K562 (cell line): ENCODE results near the gene RALGAPB. TPM values are rescaled to one million over a fixed set of nuclear protein-coding genes. Genes with fewer than 3 reads are reported as not detected.
A peak's percentile ranks its signal among the peaks of the same experiment; 100 is the strongest.

Experiments used
- CEBPB ChIP-seq: fragments of 450-650 bp; IDR thresholded peaks from 2 replicates; pipeline ENCODE4 v1.6.1; 2016; ENCODE audit warnings: missing genetic modification characterization, missing compliant biosample characterization
- DACH1 ChIP-seq: fragments of 450-650 bp; IDR thresholded peaks from 2 replicates; pipeline ENCODE4 v1.6.1; 2018; ENCODE audit not compliant: partially characterized antibody
- FIP1L1 ChIP-seq: fragments of 200-400 bp; formaldehyde crosslinking; IDR thresholded peaks from 2 replicates; pipeline ENCODE4 v1.6.1; 2018; ENCODE audit warnings: mild to moderate bottlenecking, low read depth, low read length; ENCODE audit not compliant: poor library complexity, severe bottlenecking
- GABPB1 ChIP-seq: sonication (generic); formaldehyde crosslinking; IDR thresholded peaks from 2 replicates; pipeline ENCODE4 v1.8.0; 2022; ENCODE audit warnings: mild to moderate bottlenecking, missing genetic modification reagents
- KAT7 ChIP-seq: sonication (generic); formaldehyde crosslinking; IDR thresholded peaks from 2 replicates; pipeline ENCODE4 v1.8.0; 2022; ENCODE audit warnings: missing genetic modification reagents, mild to moderate bottlenecking, borderline replicate concordance
- MEF2A ChIP-seq: IDR thresholded peaks from 2 replicates; pipeline ENCODE4 v1.6.1; 2011; ENCODE audit warnings: low read depth, mild to moderate bottlenecking, low read length, moderate library complexity; ENCODE audit not compliant: control insufficient read depth
- NR3C1 ChIP-seq: sonication (generic); formaldehyde crosslinking; IDR thresholded peaks from 2 replicates; pipeline ENCODE4 v1.8.1; 2022; ENCODE audit warnings: missing genetic modification reagents
- NR4A1 ChIP-seq, 2 experiments: fragments of 250-450 bp in 1 of 2; fragments of 450-650 bp in 1 of 2; sonication (Bioruptor Pico) in 1 of 2; IDR thresholded peaks; 2 replicates each; pipeline versions ENCODE4 v1.4.0 to v1.6.1; 2016 to 2020; ENCODE audit warnings: mild to moderate bottlenecking in 2 of 2, missing compliant biosample characterization in 1 of 2, missing genetic modification characterization in 1 of 2, moderate library complexity in 1 of 2
- POLR2A ChIP-seq: fragments of 450-650 bp; conservative IDR thresholded peaks from 2 replicates; pipeline ENCODE4 v1.6.1; 2016
- SPI1 ChIP-seq: IDR thresholded peaks from 2 replicates; pipeline ENCODE4 v1.6.1; 2011; ENCODE audit warnings: low read depth, low read length, control low read depth, borderline replicate concordance
- ZBTB8A ChIP-seq: fragments of 450-650 bp; IDR thresholded peaks from 2 replicates; pipeline ENCODE4 v1.6.1; 2018; ENCODE audit warnings: mild to moderate bottlenecking, moderate library complexity; ENCODE audit not compliant: partially characterized antibody
- ZFP1 ChIP-seq: fragments of 450-650 bp; formaldehyde crosslinking; IDR thresholded peaks from 2 replicates; pipeline ENCODE4 v1.4.0; 2020; ENCODE audit warnings: mild to moderate bottlenecking, mixed read lengths
- ZNF133 ChIP-seq: fragments of 250-450 bp; sonication (Bioruptor Pico); IDR thresholded peaks from 2 replicates; pipeline ENCODE4 v1.4.0; 2020; ENCODE audit warnings: mild to moderate bottlenecking
- ZNF384 ChIP-seq: IDR thresholded peaks from 2 replicates; pipeline ENCODE4 v1.6.1; 2012; ENCODE audit warnings: low read depth, low read length, improper control_type of control experiment
- ZNF57 ChIP-seq: fragments of 450-650 bp; formaldehyde crosslinking; IDR thresholded peaks from 2 replicates; pipeline ENCODE4 v1.4.0; 2020; ENCODE audit warnings: mild to moderate bottlenecking, moderate library complexity
- polyA plus RNA-seq, 8 experiments: library from polyadenylated mRNA; depleted of rRNA in 4 of 8; stranded (reverse) in 5 of 8; unstranded in 3 of 8; fragments of >200 nt; fragmentation: Nextera tagmentation in 2 of 8; fragmentation: Illumina TruSeq in 1 of 8; extraction: Ambion mirVana in 2 of 8; extraction: Trizol in 1 of 8; gene quantifications; 2 replicates each; pipeline versions ENCODE4 v1.2.1 to v1.2.3, GENCODE V29; 2011 to 2014; ENCODE audit warnings: inconsistent platforms in 1 of 8, missing spikeins in 1 of 8
- total RNA-seq, 7 experiments: library from RNA; depleted of rRNA in 6 of 7; stranded (reverse); fragments of >200 nt in 6 of 7; fragmentation: Illumina TruSeq in 2 of 7; extraction: Trizol in 2 of 7; gene quantifications; 2 replicates each; pipeline versions ENCODE4 v1.2.1 to v1.2.3, GENCODE V29; 2011 to 2021; ENCODE audit warnings: low replicate concordance in 1 of 7
- TF ChIP-seq, protein P1 (sequence below), 3 experiments: fragments of 200-800 bp in 1 of 3; fragments of 250-450 bp in 1 of 3; fragments of 450-650 bp in 1 of 3; sonication (Bioruptor Pico) in 1 of 3; sonication (Bioruptor generic) in 1 of 3; formaldehyde crosslinking in 1 of 3; IDR thresholded peaks; 2 replicates each; pipeline versions ENCODE4 v1.6.1 to v1.8.0; 2016 to 2022; ENCODE audit warnings: mild to moderate bottlenecking in 2 of 3, missing genetic modification characterization in 2 of 3, missing compliant biosample characterization in 1 of 3, moderate library complexity in 1 of 3
- TF ChIP-seq, protein P2 (sequence below): fragments of 450-650 bp; IDR thresholded peaks from 2 replicates; pipeline ENCODE4 v1.7.0; 2016; ENCODE audit warnings: borderline replicate concordance
- TF ChIP-seq, protein P3 (sequence below): fragments of 450-650 bp; formaldehyde crosslinking; conservative IDR thresholded peaks from 2 replicates; pipeline ENCODE4 v1.4.0; 2022; ENCODE audit warnings: mild to moderate bottlenecking, missing genetic modification characterization
- TF ChIP-seq, protein P4 (sequence below): fragments of 250-450 bp; sonication (Bioruptor Pico); IDR thresholded peaks from 2 replicates; pipeline ENCODE4 v1.5.0; 2022; ENCODE audit warnings: mild to moderate bottlenecking

Gene RALGAPB
- total and polyA plus RNA-seq, 9 of the 15 experiments (the other 6 are each of a cell fraction or from before 2014, with no cell fraction given), result 4.3 to 25.6 (median 13.6) TPM

DNA sequence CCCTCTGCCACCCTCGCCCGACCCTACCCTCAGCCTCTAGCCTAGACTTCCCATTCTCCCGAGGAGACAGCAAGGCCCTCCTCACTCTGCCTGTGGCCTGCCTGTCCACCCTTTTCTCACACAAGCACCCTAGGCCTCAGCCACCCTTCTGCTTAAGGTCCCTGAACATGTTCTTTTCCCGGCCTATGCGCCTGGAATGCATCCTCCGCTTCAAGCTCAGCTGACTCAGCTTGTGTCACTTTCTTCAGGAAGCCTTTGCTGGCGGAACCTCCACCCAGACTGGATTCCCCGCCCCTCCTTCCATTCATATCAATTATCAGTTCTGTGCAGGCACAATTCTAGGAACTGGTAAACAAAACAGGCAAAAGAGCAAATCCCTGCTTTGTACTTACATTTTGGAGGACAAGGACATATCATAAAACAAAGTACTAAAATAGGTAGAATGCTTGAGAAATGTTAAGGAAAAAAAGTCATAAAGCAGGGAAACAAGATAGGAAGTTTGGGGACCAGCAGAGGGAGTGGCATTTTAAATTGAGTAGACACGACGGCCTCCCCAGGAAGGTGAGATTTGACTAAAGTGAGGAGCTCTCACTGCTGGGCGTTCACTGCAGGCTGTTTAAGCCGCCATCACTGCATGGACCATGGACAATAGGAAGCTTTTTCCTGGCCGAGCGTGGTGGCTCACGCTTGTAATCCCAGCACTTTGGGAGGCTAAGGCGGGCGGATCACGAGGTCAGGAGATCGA lies 19.6 kb upstream of the RALGAPB start (continued):
- TF ChIP-seq, protein P1, sequence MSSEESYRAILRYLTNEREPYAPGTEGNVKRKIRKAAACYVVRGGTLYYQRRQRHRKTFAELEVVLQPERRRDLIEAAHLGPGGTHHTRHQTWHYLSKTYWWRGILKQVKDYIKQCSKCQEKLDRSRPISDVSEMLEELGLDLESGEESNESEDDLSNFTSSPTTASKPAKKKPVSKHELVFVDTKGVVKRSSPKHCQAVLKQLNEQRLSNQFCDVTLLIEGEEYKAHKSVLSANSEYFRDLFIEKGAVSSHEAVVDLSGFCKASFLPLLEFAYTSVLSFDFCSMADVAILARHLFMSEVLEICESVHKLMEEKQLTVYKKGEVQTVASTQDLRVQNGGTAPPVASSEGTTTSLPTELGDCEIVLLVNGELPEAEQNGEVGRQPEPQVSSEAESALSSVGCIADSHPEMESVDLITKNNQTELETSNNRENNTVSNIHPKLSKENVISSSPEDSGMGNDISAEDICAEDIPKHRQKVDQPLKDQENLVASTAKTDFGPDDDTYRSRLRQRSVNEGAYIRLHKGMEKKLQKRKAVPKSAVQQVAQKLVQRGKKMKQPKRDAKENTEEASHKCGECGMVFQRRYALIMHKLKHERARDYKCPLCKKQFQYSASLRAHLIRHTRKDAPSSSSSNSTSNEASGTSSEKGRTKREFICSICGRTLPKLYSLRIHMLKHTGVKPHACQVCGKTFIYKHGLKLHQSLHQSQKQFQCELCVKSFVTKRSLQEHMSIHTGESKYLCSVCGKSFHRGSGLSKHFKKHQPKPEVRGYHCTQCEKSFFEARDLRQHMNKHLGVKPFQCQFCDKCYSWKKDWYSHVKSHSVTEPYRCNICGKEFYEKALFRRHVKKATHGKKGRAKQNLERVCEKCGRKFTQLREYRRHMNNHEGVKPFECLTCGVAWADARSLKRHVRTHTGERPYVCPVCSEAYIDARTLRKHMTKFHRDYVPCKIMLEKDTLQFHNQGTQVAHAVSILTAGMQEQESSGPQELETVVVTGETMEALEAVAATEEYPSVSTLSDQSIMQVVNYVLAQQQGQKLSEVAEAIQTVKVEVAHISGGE (CRISPR knock-in tag; IDR thresholded peaks at IDR 0.05), result no peak
- TF ChIP-seq, protein P2, sequence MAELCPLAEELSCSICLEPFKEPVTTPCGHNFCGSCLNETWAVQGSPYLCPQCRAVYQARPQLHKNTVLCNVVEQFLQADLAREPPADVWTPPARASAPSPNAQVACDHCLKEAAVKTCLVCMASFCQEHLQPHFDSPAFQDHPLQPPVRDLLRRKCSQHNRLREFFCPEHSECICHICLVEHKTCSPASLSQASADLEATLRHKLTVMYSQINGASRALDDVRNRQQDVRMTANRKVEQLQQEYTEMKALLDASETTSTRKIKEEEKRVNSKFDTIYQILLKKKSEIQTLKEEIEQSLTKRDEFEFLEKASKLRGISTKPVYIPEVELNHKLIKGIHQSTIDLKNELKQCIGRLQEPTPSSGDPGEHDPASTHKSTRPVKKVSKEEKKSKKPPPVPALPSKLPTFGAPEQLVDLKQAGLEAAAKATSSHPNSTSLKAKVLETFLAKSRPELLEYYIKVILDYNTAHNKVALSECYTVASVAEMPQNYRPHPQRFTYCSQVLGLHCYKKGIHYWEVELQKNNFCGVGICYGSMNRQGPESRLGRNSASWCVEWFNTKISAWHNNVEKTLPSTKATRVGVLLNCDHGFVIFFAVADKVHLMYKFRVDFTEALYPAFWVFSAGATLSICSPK, result no peak
- TF ChIP-seq FIP1L1, result no peak
- no peak for TF ChIP-seq ZNF384
- no peak for TF ChIP-seq ZNF133 (CRISPR knock-in tag)
- TF ChIP-seq ZFP1 (CRISPR knock-in tag), result no peak
- TF ChIP-seq ZNF57 (CRISPR knock-in tag), result no peak
- TF ChIP-seq, protein P3, sequence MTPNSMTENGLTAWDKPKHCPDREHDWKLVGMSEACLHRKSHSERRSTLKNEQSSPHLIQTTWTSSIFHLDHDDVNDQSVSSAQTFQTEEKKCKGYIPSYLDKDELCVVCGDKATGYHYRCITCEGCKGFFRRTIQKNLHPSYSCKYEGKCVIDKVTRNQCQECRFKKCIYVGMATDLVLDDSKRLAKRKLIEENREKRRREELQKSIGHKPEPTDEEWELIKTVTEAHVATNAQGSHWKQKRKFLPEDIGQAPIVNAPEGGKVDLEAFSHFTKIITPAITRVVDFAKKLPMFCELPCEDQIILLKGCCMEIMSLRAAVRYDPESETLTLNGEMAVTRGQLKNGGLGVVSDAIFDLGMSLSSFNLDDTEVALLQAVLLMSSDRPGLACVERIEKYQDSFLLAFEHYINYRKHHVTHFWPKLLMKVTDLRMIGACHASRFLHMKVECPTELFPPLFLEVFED (CRISPR knock-in tag), result no peak
- no peak for TF ChIP-seq NR4A1 (CRISPR knock-in tag; IDR thresholded peaks at IDR 0.05)
- TF ChIP-seq NR4A1 (tag; IDR thresholded peaks at IDR 0.05), result no peak
- TF ChIP-seq KAT7 (CRISPR knock-in tag), result no peak
- TF ChIP-seq CEBPB (tag), result no peak
- no peak for TF ChIP-seq ZBTB8A
- no peak for TF ChIP-seq SPI1
- TF ChIP-seq MEF2A, result no peak
- TF ChIP-seq DACH1, result peak; percentile 62
- TF ChIP-seq NR3C1, result no peak
- TF ChIP-seq GABPB1 (CRISPR knock-in tag), result no peak
- peak; percentile 39; the same call in 1 of the 2 replicates for TF ChIP-seq POLR2A
- TF ChIP-seq, protein P4, sequence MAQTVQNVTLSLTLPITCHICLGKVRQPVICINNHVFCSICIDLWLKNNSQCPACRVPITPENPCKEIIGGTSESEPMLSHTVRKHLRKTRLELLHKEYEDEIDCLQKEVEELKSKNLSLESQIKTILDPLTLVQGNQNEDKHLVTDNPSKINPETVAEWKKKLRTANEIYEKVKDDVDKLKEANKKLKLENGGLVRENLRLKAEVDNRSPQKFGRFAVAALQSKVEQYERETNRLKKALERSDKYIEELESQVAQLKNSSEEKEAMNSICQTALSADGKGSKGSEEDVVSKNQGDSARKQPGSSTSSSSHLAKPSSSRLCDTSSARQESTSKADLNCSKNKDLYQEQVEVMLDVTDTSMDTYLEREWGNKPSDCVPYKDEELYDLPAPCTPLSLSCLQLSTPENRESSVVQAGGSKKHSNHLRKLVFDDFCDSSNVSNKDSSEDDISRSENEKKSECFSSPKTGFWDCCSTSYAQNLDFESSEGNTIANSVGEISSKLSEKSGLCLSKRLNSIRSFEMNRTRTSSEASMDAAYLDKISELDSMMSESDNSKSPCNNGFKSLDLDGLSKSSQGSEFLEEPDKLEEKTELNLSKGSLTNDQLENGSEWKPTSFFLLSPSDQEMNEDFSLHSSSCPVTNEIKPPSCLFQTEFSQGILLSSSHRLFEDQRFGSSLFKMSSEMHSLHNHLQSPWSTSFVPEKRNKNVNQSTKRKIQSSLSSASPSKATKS (CRISPR knock-in tag), result no peak
